Occipital lobe (tissue), 2 donors: ENCODE results near the gene PNMA6F. TPM values are rescaled to one million over a fixed set of nuclear protein-coding genes. Genes with fewer than 3 reads are reported as not detected.
"Not testable (repeated sequence)": the region's sequence is repeated elsewhere in the genome, so short reads cannot be mapped to it uniquely, and the experiment has no call there.

Experiments
- DNase-seq: peaks from one replicate; lab custom pipeline; 2025; lab: John Stamatoyannopoulos, UW
- total RNA-seq: library from RNA; depleted of rRNA; stranded (reverse); fragments of >200 nt; gene quantifications from one replicate; pipeline ENCODE4 v1.2.3, GENCODE V29; 2014

PNMA6F gene
- total RNA-seq, 1 donor from 2014 or later: 0.16 TPM

GRCh38 chrX:153336121-153336894 lies 14.7 kb upstream of the PNMA6F start:
- no peak for DNase-seq

DNA sequence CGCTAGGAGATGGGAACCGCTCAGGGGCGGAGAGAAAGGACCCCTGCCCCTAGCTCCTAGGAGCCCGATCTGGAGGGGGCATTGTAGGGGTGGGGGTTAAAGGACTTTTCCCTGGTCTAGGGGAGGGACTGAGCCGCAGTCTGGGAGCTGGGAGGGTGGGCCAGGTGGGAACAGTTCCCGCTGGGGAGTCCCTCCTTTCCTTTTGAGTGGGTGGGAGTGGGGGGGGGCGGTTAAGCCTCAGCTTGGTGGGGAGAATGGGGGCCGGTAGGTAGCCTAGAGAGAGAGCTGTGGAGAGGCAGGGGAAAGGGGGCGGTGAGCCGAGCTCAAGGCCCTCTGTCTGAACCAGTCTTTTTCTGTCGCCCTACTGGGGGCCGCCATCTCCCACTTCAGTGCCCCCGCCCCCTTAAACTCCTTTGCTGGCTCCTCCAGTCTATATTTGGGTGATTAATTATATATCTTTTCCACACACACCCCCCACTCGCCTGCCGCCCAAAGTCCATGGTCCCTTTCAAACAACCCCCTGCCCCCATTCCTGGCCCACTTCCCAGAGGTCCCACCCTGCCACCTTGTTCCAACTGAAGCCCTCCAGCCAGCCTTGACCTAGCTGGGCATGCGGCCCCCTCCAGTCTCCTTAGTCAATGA lies 13.2 kb upstream of the PNMA6F start:
- no peak for DNase-seq

- DNase-seq: peak; percentile 83
These were observed 12.5 kb upstream of the PNMA6F start, which contains the start of gene ZNF275 for GRCh38 chrX:153333821-153334653. Gene ZNF275 (plus strand): TSS chrX:153334153. CDS start chrX:153336680, 2,527 bp downstream.

DNA sequence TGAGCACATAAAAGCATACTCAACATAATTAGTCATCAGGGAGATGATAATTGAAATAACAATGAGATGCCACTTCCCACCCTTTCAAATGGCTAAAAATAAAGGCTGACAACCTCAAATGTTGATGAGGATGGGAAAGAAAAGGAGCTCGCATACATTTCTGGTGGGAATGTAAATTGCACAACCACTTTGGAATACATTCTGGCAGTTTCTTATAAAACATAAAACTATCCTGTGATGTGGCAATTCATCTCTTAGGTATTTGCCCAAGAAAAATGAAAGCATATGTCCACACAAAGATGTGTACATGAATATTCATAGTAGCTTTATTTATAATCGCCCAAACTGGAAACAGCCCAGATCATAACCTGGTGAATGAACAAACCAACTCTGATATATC lies 11.7 kb upstream of the PNMA6F start:
- no peak for DNase-seq

GRCh38 chrX:153327561-153327960 lies 6.0 kb upstream of the PNMA6F start:
- no peak for DNase-seq

DNA sequence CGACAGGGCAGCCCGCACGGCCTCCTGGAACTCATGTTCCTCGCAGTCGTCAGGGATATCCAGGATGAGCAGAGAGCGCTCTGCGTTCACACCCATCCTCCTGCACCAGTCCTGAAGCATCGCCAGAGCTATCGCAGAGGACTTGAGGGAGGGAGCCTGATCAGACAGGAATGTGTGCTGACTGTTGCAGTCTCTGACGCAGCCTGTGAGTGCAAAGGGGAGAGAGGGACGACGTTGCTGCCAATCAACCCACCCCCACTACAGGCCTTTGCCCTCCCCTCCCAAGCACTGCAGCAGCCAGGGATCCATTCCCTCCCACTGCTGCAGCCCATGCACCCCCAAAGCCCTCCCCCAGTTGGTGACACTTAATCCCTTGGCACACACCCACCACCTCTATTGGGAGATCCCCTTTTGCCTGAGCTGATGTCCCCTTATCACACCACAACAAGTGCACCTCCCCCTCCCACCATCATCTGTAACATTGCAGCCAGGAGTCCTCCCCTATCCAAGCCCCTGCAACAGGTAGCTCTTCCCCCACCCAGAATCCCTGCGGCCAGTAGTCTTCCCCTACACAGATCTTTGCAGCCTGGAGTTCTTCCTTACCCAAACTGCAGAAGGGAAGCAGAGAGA lies 897 bp downstream of the PNMA6F start:
- no peak for DNase-seq

- DNase-seq: not testable (repeated sequence)
These were observed 1.5 kb downstream of the PNMA6F start for GRCh38 chrX:153320047-153320443.

DNA sequence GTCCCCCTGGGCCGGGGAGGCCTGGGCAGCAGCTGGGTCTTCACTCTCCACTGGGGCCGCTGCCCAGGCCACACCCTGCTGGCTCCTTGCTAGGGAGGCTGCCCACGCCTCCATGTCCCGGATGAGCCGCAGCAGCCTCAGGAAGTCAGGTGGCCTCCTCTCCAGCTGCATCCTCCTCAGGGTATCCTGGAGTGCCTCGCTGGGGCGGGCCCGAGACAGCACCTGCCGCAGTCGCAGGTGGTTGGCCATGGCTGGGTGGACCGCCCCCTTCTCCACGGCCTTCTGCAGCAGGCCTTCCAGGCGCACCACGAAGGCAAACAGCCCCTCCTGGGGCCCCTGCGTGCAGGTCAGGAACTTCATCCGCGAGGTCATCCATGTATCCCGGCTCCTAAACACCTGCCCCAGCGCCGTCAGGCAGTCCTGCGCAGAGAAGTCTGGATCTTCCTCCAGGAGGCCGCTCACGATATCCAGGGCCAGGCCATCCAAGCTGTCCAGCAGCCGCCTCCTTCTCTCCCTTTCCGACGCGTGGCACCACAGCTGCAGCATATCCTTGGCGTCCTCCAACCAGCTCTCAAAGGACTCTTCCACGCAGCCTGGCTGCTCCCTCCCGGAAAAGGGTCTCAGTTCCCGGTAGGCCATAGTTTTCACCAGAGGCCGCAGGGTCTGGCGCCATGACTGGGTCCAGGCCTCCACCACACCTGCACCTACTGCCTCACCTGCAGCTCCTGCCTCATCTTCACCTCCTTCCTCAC lies 2.1 kb downstream of the PNMA6F start:
- DNase-seq: no peak

- no peak for DNase-seq
These were observed 2.8 kb downstream of the PNMA6F start for GRCh38 chrX:153318811-153319210.

DNA sequence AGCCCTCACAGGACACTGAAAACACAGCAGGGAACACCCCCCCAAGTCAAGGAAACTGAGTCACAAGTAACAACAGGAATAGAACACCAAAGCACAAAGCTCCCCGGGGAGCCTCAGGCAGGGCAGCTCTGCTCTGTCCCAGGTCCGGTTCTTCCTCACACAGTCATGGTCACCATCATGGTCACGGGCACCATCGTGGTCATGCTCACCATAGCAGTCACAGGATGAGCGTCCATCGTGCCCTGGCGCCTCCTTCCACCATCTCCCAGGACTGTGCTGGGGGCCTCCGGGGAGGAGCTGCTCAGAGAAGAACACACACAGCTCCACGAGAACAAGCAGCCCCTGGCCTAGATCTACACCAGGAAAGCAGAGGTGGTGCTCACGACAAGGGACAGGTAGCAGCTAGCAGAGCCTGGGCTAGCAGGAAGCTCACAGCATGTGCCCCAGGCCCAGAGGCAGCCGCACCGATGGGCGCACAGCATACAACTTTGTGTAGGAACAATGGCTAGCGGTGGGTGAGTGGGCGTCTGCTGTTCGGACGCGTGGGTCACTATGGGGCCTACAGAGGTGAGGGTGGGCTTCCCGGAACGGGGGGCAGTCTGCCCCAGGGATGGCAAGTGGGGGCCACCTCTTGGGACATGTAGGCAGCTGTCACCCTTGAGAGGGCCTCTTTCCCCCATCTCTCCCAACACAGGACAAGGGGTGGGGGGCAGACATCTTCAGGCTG lies 3.4 kb downstream of the PNMA6F start:
- no peak for DNase-seq

DNA sequence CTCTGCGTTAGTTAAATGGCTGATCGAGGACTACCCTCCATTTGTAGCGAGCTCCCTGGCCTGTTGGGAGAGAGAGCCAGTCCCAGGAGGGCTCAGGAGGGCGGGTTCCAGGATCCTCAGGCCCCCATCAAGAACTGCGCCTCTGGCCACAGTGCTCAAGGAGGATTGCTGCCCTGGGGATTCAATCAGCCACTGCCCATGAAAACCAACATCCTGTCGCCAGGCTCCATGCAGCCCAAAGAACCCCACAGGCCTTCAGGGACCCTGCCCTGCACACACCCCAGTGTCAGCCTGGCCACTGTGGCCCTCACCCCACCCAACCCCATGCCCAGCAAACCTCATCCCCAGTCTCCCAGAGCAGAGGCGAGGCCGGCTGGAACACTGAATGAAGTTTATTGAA lies 4.3 kb downstream of the PNMA6F start:
- DNase-seq: no peak

GRCh38 chrX:153312842-153313241 lies 8.7 kb downstream of the PNMA6F start:
- DNase-seq: no peak

GRCh38 chrX:153312041-153312440 lies 9.5 kb downstream of the PNMA6F start:
- DNase-seq: no peak

DNA sequence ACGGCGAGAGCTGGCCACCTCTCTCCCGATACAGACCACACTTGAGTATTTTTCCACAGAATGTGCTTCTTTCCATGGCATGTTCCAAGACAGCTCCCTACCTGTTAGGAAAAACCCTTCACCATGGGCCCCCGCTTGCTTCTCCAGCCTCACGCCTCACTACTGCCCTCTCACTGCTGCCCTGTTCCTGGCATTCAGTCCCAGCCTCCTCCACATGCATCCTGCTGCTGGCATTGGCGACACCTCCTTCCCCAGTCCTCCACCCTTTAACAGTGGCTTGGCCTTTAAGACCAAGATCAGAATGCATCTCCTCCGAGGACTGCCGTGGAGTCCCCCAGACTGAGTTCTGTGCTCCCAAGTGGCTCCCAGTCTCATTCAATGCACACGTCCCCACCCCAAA lies 10.7 kb downstream of the PNMA6F start:
- DNase-seq: no peak

DNA sequence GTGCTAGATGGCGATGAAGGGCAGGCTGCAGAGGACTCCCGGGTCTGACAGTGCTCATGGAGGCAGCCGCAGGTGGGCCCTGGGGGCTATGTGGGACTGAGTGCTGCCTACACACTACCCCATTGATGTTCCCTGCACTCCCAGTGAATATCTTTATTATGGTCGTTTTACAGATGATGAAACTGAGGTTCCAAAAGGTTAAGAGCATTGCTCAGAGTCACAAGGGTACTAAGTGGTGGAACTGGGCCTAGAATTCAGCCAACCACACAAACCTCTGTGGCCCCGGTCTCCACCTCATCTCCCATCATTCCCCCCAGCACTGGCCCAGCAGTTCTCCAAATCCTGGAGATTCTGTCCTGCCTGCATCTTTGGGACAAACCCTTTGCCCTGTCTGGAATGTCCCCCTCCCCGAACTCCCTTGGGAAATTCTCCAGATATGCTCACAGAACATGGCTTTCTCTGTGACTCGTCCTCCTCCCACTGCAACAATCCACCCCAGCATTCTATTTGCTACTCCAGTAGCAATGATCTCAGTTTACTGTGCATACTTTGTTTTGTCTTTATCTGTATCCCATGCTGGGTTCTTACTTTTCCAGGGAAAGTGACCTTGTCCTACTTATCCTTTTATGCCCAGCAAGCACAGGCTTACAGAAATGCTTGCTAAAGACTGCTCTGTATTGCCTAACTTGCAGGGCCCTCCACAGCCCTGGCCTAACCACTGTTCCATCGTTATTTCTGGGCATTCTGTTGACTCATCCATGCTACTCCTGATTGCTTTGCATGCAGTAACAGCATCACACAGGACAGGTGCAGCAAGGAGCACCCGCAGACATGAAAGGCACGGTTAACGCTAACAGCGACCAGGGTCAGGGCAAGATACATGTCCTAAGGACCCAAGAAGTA lies 14.0 kb downstream of the PNMA6F start:
- DNase-seq: no peak

DNA sequence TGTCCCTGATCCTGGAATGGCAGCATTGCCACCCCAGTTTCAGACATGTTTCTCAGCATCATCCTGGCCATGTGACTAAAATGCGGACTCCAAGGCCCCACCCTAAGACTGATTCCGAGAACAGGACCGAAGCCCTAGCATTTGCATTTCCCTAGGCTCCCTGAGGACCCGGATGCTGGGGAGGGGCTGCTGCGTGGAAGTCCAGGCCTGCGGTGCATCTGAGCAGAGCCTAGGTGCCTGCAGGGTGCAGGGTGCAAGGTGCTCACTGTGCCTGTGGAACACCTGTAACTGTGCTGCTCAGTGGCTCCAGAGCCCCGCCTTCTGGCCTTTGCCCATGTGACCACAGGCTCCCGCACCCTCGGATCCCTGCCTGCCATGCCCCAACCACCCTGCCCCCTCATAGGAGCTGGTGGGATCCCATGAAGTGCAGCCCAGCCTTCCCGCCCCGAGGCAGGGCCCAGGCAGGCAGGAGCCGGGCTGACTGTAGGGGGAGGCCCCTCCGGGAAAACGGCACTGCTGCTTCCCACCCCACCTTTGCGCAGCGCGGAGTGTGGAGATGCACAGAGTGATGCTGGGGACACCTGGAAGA lies 14.9 kb downstream of the PNMA6F start:
- no peak for DNase-seq

DNA sequence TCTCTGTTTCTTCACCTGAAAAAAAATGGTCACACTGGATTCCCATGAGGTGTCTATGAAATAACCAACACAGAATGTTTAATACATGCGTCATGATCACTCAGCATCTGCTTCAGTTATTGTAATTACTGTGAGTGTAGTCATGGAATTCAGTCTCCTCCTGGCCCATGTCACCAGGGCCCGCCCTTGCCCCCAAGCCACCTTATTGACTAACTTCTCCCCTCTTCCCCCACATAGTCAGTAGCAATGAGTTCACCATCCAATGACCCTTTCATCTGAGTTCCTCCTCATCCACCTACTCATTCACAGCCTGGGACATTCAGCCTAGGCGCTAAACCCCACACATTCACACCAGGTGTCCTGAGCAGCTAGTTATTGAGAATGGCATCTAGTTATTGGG lies 15.6 kb downstream of the PNMA6F start:
- no peak for DNase-seq

GRCh38 chrX:153304988-153305736 lies 16.4 kb downstream of the PNMA6F start:
- DNase-seq: no peak
